ENCODE data around the gene SUCO. TPM values are rescaled to one million over a fixed set of nuclear protein-coding genes. Genes with fewer than 3 reads are reported as not detected.

The SUCO gene
- total and polyA plus RNA-seq, 2 of the 4 experiments (the other 2 are of a cell fraction) = 11.4 to 21.5 TPM

DNA sequence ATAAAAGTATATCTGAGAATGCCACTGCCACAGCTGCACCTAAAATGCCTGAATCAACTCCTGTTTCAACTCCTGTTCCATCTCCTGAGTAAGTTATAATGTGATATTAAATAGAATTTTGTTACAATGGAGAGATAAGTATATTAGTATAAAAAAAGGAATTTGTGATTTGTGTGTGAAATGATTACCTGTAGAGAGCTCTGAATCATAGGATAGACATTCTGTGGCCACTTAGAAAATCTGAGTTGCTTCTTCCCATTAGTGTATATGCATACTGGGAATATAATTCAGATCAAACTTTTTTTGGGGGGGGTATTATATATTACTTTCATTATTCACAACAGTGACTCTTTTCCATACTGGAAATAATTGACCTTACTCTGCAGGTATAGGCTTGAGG lies 52.9 kb downstream of the SUCO start:
- Histone ChIP-seq H2BK20ac (ENCODE audit: low read depth, low read length) (no peak overlapping the region), H3K14ac (replicated peaks; ENCODE audit: low read depth, low read length) (no peak overlapping the region), H2AFZ (replicated peaks; ENCODE audit: low read length, poor library complexity) (no peak overlapping the region), H2AK9ac (replicated peaks; ENCODE audit: low read depth, low read length, poor library complexity) (no peak overlapping the region), H3K56ac (ENCODE audit: extremely low read depth, insufficient read depth, low read length) (no peak overlapping the region), H3K9ac (ENCODE audit: low read depth, low read length) (no peak overlapping the region), H3K9me3 (ENCODE audit: control insufficient read depth, insufficient read depth, low read length) (no peaks in the 10 kb centered on the region), H3K27ac (ENCODE audit: insufficient read depth, low read length) (no peak overlapping the region), H3K9me1 (ENCODE audit: insufficient read depth, low read length) (no peaks in the 10 kb centered on the region; the same call in 1 of the 2 replicates), H2BK5ac (ENCODE audit: low read depth, low read length, poor library complexity, severe bottlenecking) (peak overlapping the region; percentile 82), H3K36me3 (ENCODE audit: control insufficient read depth, insufficient read depth, low read length) (peaks cover 5% of the 10 kb centered on the region; the same call in 1 of the 2 replicates), H4K5ac (ENCODE audit: low read depth, low read length) (no peak overlapping the region), H4K8ac (ENCODE audit: low read depth in 2 of 2, low read length in 2 of 2) (no peak overlapping the region), H3K23ac (ENCODE audit: low read depth, low read length) (no peak overlapping the region; the same call in 1 of the 2 replicates), H3K4me2 (ENCODE audit: low read depth, low read length) (no peak overlapping the region), H4K20me1 (ENCODE audit: insufficient read depth, low read length) (no peaks in the 10 kb centered on the region), H3K4me3 (ENCODE audit: insufficient read depth, low read depth, low read length) (no peak overlapping the region), H4K91ac (ENCODE audit: insufficient read depth, low read depth, low read length) (no peak overlapping the region), H3K4me1 (ENCODE audit: control insufficient read depth, insufficient read depth, low read length) (peaks cover 8% of the 10 kb centered on the region), H2BK120ac (ENCODE audit: low read depth, low read length) (no peak overlapping the region), H3K79me1 (ENCODE audit: low read depth in 1 of 2, low read length in 2 of 2) (peaks cover 10 to 12% of the 10 kb centered on the region in 2 experiments; a peak in 3 of 4 replicates), H3K4ac (ENCODE audit: low read depth, low read length) (no peak overlapping the region), H3K27me3 (ENCODE audit: control insufficient read depth, insufficient read depth, low read length) (no peaks in the 10 kb centered on the region), H2BK15ac (ENCODE audit: low read depth, low read length) (no peak overlapping the region), H3K18ac (ENCODE audit: low read depth, low read length) (no peak overlapping the region), H2AK5ac (ENCODE audit: low read depth, low read length) (no peak overlapping the region)
- no TSS peak for BruUV-seq (replicated peaks)
- POLR2A ChIA-PET (ENCODE audit: unreplicated experiment) = no interaction called here
- in situ Hi-C loops (cut with MboI; ENCODE audit: low sequenced_read_pairs) = no loop called here
- dilution Hi-C loops (cut with HindIII; ENCODE audit: low sequenced_read_pairs, unreplicated experiment) = no loop called here
- DNase-seq (no peak), ATAC-seq (ENCODE audit: low read depth) (no peak)
- CTCF ChIA-PET = interaction anchor here (0.5 kb wide), 1 partner anchor 48 kb away, joined by 3 read pairs; no protein-coding TSS in a partner anchor
- TF ChIP-seq MAFK (IDR thresholded peaks at IDR 0.05; ENCODE audit: low read depth, low read length) (no peak), FOS (IDR thresholded peaks at IDR 0.05; ENCODE audit: low read depth, low read length) (no peak), RCOR1 (IDR thresholded peaks at IDR 0.05; ENCODE audit: insufficient replicate concordance, low read length) (no peak), BHLHE40 (IDR thresholded peaks at IDR 0.05; ENCODE audit: low read depth, low read length) (no peak), CEBPB (IDR thresholded peaks at IDR 0.05; ENCODE audit: low read depth, low read length) (no peak), SMC3 (IDR thresholded peaks at IDR 0.05; ENCODE audit: low read depth, low read length) (no peak), RAD21 (IDR thresholded peaks at IDR 0.05; ENCODE audit: low read length) (no peak), POLR2A (IDR thresholded peaks at IDR 0.05; ENCODE audit: low read depth, low read length) (no peak), MXI1 (IDR thresholded peaks at IDR 0.05; ENCODE audit: borderline replicate concordance, low read depth, low read length) (no peak), RFX5 (IDR thresholded peaks at IDR 0.05; ENCODE audit: low read depth, low read length) (no peak), NFE2L2 (IDR thresholded peaks at IDR 0.05; ENCODE audit: low read depth, low read length) (no peak), MAZ (IDR thresholded peaks at IDR 0.05; ENCODE audit: borderline replicate concordance, low read depth, low read length) (no peak), CHD1 (IDR thresholded peaks at IDR 0.05; ENCODE audit: low read depth, low read length) (no peak)
- TF ChIP-seq, protein P1, sequence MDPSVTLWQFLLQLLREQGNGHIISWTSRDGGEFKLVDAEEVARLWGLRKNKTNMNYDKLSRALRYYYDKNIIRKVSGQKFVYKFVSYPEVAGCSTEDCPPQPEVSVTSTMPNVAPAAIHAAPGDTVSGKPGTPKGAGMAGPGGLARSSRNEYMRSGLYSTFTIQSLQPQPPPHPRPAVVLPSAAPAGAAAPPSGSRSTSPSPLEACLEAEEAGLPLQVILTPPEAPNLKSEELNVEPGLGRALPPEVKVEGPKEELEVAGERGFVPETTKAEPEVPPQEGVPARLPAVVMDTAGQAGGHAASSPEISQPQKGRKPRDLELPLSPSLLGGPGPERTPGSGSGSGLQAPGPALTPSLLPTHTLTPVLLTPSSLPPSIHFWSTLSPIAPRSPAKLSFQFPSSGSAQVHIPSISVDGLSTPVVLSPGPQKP (IDR thresholded peaks at IDR 0.05; ENCODE audit: borderline replicate concordance, low read depth, low read length) = no peak
- TF ChIP-seq, protein P2, sequence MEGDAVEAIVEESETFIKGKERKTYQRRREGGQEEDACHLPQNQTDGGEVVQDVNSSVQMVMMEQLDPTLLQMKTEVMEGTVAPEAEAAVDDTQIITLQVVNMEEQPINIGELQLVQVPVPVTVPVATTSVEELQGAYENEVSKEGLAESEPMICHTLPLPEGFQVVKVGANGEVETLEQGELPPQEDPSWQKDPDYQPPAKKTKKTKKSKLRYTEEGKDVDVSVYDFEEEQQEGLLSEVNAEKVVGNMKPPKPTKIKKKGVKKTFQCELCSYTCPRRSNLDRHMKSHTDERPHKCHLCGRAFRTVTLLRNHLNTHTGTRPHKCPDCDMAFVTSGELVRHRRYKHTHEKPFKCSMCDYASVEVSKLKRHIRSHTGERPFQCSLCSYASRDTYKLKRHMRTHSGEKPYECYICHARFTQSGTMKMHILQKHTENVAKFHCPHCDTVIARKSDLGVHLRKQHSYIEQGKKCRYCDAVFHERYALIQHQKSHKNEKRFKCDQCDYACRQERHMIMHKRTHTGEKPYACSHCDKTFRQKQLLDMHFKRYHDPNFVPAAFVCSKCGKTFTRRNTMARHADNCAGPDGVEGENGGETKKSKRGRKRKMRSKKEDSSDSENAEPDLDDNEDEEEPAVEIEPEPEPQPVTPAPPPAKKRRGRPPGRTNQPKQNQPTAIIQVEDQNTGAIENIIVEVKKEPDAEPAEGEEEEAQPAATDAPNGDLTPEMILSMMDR (conservative IDR thresholded peaks at IDR 0.05; ENCODE audit: low read depth, low read length) = no peak
- TF ChIP-seq, protein P3, sequence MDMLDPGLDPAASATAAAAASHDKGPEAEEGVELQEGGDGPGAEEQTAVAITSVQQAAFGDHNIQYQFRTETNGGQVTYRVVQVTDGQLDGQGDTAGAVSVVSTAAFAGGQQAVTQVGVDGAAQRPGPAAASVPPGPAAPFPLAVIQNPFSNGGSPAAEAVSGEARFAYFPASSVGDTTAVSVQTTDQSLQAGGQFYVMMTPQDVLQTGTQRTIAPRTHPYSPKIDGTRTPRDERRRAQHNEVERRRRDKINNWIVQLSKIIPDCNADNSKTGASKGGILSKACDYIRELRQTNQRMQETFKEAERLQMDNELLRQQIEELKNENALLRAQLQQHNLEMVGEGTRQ (IDR thresholded peaks at IDR 0.05; ENCODE audit: low read depth, low read length) = no peak
- intact Hi-C loops (cut with micrococcal nuclease) = loop anchor here (10.0 kb wide), 1 partner anchor 441 kb away; no protein-coding TSS in a partner anchor

Measured in IMR-90 (cell line).